Activated CD4-positive, alpha-beta T cell treated with anti-CD3 and anti-CD28 coated beads for 1 hour (primary cell): ENCODE data around the gene PNMA8C.
"Not testable (repeated sequence)": the region's sequence is repeated elsewhere in the genome, so short reads cannot be mapped to it uniquely, and the experiment has no call there.

ENCODE experiments used
- DNase-seq: peaks from one replicate; pipeline ENCODE4 v3.0.0-alpha.2; 2020

Gene PNMA8C

GRCh38 chr19:46446021-46446420, 17.3 kb upstream of the PNMA8C start:
- no peak for DNase-seq

GRCh38 chr19:46442808-46443450, 14.2 kb upstream of the PNMA8C start:
- no peak for DNase-seq

GRCh38 chr19:46441866-46442265, 13.1 kb upstream of the PNMA8C start:
- DNase-seq, result no peak

- DNase-seq, result not testable (repeated sequence)
Measured at GRCh38 chr19:46435689-46436088, 7.0 kb upstream of the PNMA8C start.

GRCh38 chr19:46435009-46435408, 6.3 kb upstream of the PNMA8C start:
- DNase-seq, result no peak

GRCh38 chr19:46433470-46433869, 4.7 kb upstream of the PNMA8C start:
- DNase-seq, result not testable (repeated sequence)

GRCh38 chr19:46431824-46432223, 3.1 kb upstream of the PNMA8C start:
- no peak for DNase-seq

- DNase-seq, result no peak
Measured at GRCh38 chr19:46429999-46430398, 1.3 kb upstream of the PNMA8C start.

GRCh38 chr19:46427518-46428045, 1.2 kb downstream of the PNMA8C start:
- no peak for DNase-seq

GRCh38 chr19:46426506-46427162, 2.1 kb downstream of the PNMA8C start:
- DNase-seq, result no peak

- no peak for DNase-seq
Measured at GRCh38 chr19:46426035-46426505, 2.7 kb downstream of the PNMA8C start.

- no peak for DNase-seq
Measured at GRCh38 chr19:46423188-46423587, 5.5 kb downstream of the PNMA8C start.

GRCh38 chr19:46422344-46422743, 6.4 kb downstream of the PNMA8C start:
- DNase-seq, result no peak

- no peak for DNase-seq
Measured at GRCh38 chr19:46420056-46420455, 8.7 kb downstream of the PNMA8C start.

- not testable (repeated sequence) for DNase-seq
Measured at GRCh38 chr19:46415804-46416709, 12.7 kb downstream of the PNMA8C start.

- not testable (repeated sequence) for DNase-seq
Measured at GRCh38 chr19:46414899-46415298, 13.8 kb downstream of the PNMA8C start.

GRCh38 chr19:46413262-46414031, 15.3 kb downstream of the PNMA8C start, which contains the start of gene CCDC8:
TSS of gene CCDC8 (minus strand) at chr19:46413564. CDS start at chr19:46412810, 754 bp downstream.
- DNase-seq, result no peak

- DNase-seq, result no peak
Measured at GRCh38 chr19:46412650-46413261, 16.0 kb downstream of the PNMA8C start.

- no peak for DNase-seq
Measured at GRCh38 chr19:46411925-46412649, 16.6 kb downstream of the PNMA8C start.

- no peak for DNase-seq
Measured at GRCh38 chr19:46411088-46411924, 17.4 kb downstream of the PNMA8C start.
